Epithelial cell of proximal tubule (primary cell): Measurements from ENCODE around the gene RXFP1. TPM values are rescaled to one million over a fixed set of nuclear protein-coding genes. Genes with fewer than 3 reads are reported as not detected.

ENCODE experiments used
- DNase-seq: peaks from one replicate; pipeline ENCODE4 v3.0.0-alpha.2; 2011; ENCODE audit warnings: low read depth
- H3K4me3 ChIP-seq: 2 replicates; pipeline ENCODE4 v1.5.1; 2011; ENCODE audit warnings: low read depth, mild to moderate bottlenecking, low read length
- total RNA-seq: library from RNA; depleted of rRNA; stranded (reverse); fragments of >200 nt; gene quantifications from 2 replicates; pipeline ENCODE4 v1.2.3, GENCODE V29; 2015
- TF ChIP-seq, protein P1 (sequence below): conservative IDR thresholded peaks from 2 replicates; pipeline ENCODE4 v1.5.1; 2012; ENCODE audit warnings: low read depth, mild to moderate bottlenecking, low read length

RXFP1 gene
- total RNA-seq, 1 donor from 2014 or later, result not detected

DNA sequence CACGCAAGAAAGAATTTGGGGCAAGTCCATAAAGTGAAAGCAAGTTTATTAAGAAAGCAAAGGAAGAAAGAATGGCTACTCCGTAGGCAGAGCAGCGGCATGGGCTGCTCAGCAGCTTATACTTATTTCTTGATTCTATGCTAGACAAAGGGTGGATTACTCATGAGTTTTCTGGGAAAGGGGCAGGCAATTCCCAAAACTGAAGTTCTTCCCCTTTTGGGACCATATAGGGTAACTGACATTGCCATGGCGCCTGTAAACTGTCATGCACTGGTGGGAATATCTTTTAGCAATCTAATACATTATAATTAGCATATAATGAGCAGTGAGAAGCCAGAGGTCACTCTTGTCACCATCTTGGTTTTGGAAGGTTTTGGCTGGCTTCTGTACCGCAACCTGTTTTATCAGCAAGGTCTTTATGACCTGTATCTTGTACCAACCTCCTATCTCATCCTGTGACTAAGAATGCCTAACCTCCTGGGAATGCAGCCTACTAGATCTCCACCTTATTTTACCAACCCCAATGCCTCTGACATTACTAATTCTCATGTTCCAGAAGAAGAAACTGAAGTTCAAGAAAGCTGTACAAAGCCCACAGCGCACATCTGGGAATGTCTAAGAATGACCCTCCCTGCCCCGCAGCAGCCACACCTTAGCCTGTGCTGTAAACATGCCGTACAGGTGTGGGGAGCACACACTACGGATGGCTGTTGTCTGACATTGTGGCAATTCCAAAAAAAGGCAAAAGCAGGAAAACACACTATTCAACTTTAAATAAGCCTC, 18.6 kb downstream of the RXFP1 start:
- TF ChIP-seq, protein P1, sequence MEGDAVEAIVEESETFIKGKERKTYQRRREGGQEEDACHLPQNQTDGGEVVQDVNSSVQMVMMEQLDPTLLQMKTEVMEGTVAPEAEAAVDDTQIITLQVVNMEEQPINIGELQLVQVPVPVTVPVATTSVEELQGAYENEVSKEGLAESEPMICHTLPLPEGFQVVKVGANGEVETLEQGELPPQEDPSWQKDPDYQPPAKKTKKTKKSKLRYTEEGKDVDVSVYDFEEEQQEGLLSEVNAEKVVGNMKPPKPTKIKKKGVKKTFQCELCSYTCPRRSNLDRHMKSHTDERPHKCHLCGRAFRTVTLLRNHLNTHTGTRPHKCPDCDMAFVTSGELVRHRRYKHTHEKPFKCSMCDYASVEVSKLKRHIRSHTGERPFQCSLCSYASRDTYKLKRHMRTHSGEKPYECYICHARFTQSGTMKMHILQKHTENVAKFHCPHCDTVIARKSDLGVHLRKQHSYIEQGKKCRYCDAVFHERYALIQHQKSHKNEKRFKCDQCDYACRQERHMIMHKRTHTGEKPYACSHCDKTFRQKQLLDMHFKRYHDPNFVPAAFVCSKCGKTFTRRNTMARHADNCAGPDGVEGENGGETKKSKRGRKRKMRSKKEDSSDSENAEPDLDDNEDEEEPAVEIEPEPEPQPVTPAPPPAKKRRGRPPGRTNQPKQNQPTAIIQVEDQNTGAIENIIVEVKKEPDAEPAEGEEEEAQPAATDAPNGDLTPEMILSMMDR, result no peak
- no peak overlapping the region for H3K4me3 ChIP-seq
- no peak for DNase-seq

DNA sequence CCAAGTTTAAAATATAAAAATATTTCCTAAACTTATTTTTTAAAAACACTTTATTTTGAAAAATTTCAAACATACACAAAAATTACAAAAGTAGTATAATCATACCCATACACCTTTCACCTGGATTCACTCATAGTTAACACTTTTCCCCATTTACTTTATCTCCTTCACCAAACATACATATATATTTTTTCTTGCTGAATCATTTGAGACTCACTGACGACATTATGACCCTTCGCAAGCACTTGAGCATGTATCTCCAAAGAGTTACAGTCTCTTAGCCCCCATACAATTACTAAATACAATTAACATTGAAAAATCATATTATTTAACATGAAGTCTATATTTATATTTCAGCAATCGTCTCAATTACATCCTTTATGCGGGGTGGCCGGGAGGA, 19.8 kb downstream of the RXFP1 start:
- TF ChIP-seq, protein P1, result no peak
- no peak overlapping the region for H3K4me3 ChIP-seq
- DNase-seq, result no peak

DNA sequence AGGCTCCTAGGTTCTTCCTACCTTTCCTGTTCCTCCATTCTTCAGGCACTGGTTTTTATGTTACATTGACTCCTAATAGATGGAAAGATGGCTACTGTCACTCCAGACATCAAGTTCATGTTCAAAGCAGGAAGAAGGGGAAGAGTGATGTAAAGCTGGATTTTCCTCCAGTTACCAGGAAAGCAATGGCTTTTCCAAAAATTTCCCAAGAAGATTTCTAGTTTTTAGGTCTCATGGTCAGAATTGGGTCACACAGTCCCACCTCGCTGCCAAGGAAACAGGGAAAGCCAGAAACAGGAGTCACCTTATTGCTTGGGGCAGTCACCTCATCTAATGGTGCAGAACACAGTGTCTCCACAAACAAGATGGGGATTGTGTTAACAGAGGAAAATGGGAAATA, 21.5 kb downstream of the RXFP1 start:
- no peak for DNase-seq
- TF ChIP-seq, protein P1, result no peak
- no peak overlapping the region for H3K4me3 ChIP-seq

DNA sequence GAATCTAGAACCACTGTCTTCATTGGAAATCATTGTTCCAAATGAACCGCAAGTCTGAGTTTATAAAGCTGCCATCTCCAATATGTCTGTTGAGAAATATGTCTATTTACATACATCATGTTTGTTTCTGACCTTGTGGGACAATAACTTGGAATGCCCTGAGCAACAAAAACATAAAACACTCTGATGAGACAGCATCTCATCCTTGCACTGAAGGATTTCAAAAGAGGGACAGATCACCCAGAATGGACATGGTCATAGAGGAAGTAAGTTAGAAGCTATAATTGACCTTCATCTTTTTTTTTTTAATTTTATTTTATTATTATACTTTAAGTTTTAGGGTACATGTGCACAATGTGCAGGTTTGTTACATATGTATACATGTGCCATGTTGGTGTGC, 22.5 kb downstream of the RXFP1 start:
- no peak for DNase-seq
- TF ChIP-seq, protein P1, result no peak
- no peak overlapping the region for H3K4me3 ChIP-seq

DNA sequence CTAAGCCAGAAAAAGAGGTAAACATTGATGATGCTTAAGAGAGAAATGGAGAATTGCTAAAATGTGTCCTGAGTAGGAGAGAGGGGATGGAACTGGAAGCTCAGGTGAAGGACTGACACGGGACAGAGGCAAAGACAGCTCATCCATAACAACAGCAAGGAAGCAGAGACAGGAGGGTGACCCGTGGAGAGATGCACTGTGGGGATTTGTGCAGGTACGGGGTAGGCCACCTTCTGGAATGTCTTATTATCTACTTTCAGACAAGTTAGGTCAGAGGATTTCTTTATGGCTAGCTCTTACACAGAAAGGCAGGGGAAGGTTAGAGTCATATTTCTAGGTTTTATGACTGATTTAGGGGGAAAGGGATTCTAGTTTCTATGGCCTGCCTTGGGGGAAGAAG, 31.7 kb downstream of the RXFP1 start:
- no peak for DNase-seq
- TF ChIP-seq, protein P1, result no peak
- H3K4me3 ChIP-seq, result no peak overlapping the region

DNA sequence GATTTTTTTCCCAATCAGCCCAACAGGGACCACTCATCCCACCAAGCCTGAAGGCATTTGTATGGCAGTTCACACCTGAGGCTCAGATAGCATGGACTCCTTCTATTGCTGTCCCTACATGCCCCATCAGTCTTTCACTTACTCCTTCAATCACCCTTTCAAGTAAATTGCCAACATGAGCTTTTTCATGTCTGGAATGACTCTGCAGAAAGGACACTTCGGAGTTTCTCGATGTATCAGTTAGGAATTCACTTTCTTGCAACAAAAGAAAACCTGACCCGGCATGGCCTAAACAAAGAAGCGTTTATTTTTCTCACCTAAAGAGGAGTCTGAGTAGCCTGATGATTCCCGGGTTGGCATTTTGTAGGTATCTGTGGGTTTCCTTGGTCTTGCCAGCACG, 38.6 kb downstream of the RXFP1 start:
- TF ChIP-seq, protein P1, result no peak
- H3K4me3 ChIP-seq, result no peak overlapping the region
- no peak for DNase-seq

DNA sequence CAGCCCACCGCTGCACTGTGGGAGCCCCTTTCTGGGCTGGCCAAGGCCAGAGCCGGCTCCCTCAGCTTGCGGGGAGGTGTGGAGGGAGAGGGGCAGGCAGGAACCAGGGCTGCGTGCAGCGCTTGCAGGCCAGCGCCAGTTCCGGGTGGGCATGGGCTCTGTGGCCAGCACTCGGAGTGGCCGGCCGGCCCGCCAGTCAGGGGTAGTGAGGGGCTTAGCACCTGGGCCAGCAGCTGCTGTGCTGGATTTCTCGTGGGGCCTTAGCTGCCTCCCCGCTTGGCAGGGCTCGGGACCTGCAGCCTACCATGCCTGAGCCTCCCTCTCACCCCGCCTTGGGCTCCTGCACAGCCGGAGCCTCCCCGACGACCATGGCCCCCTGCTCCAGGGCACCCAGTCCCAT, 45.2 kb downstream of the RXFP1 start:
- no peak for DNase-seq
- no peak overlapping the region for H3K4me3 ChIP-seq
- TF ChIP-seq, protein P1, result no peak
